DMS153 treated with DMSO at 0.1 percent for 48 hours (cell line): ENCODE data around the gene GTF2A2.

Experiments
- DNase-seq: peaks from one replicate; lab custom pipeline; 2025; ENCODE audit not compliant: unreplicated experiment; lab: John Stamatoyannopoulos, UW

Gene GTF2A2

GRCh38 chr15:59609730-59610712, 47.3 kb downstream of the GTF2A2 start:
- no peak for DNase-seq

DNA sequence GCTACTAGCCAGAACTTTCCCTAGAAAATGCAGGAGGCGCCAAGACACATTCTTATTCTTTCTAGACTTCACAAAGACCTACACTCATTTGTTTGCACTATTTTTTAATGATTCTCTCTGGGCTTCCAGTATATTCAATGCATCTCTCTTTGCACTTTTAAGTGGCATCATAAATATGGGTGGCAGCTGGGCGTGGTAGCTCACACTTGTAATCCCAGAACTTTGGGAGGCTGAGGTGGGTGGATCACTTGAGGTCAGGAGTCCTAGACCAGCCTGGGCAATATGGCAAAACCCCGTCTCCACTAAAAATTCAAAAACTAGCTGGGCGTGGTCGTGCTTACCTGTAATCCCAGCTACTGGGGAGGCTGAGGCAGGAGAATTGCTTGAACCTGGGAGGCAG, 51.3 kb downstream of the GTF2A2 start:
- DNase-seq: no peak

- DNase-seq: no peak
These were observed 58.9 kb downstream of the GTF2A2 start for GRCh38 chr15:59598461-59598860.

- DNase-seq: no peak
These were observed 60.7 kb downstream of the GTF2A2 start for GRCh38 chr15:59596640-59597039.

DNA sequence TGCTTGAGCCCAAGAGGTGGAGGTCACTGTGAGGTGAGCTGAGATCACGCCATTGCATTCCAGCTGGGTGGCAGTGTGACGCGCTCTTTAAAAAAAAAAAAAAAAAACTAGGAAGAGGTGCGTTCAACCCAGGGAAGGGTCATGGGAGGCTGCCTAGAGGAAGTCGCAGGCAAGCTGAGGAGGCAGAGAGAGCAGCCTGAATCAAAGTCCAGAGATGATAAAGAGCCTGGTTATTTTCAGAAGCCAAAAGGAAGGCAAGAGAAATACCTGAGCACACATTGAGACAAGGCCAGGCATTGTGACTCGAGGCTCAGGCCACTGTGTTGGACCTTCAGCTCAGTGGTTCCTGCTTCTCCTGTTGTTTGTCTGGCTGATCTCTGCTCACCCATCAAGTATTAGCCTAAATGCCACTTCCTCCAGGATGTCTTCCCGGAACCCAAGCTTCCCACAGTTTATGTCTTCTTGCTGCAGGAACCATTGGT, 61.8 kb downstream of the GTF2A2 start:
- DNase-seq: no peak

GRCh38 chr15:59594991-59595390, 62.3 kb downstream of the GTF2A2 start:
- DNase-seq: no peak

GRCh38 chr15:59594493-59594942, 62.8 kb downstream of the GTF2A2 start:
- no peak for DNase-seq

GRCh38 chr15:59591356-59591755, 66.0 kb downstream of the GTF2A2 start:
- DNase-seq: no peak

GRCh38 chr15:59590027-59590426, 67.3 kb downstream of the GTF2A2 start:
- DNase-seq: no peak
